Muscle of leg (tissue), 11 donors: ENCODE measurements around the gene ANKS1A. TPM values are rescaled to one million over a fixed set of nuclear protein-coding genes. Genes with fewer than 3 reads are reported as not detected.

Source experiments
- DNase-seq: peaks from one replicate; pipeline ENCODE4 v3.0.0; 2013
- H3K27ac ChIP-seq: one replicate; pipeline ENCODE4 v1.5.1; 2013; ENCODE audit warnings: mild to moderate bottlenecking, low read length, control low read depth
- H3K27me3 ChIP-seq: one replicate; pipeline ENCODE4 v1.6.1; 2013; ENCODE audit warnings: low read length; ENCODE audit not compliant: control insufficient read depth, insufficient read depth
- H3K36me3 ChIP-seq: one replicate; pipeline ENCODE4 v1.6.1; 2013; ENCODE audit warnings: low read length; ENCODE audit not compliant: control insufficient read depth, insufficient read depth
- H3K4me1 ChIP-seq: one replicate; pipeline ENCODE4 v1.6.1; 2013; ENCODE audit warnings: low read length; ENCODE audit not compliant: control insufficient read depth, insufficient read depth
- H3K4me3 ChIP-seq: one replicate; pipeline ENCODE4 v1.5.1; 2013; ENCODE audit warnings: low read length, control low read depth
- H3K9me3 ChIP-seq: replicated peaks from 2 replicates; pipeline ENCODE4 v1.6.1; 2013; ENCODE audit warnings: low read depth, low read length; ENCODE audit not compliant: control insufficient read depth
- WGBS: methylation state at CpG from one replicate; pipeline ENCODE4 v1.1.5; 2013; ENCODE audit warnings: missing lambda C conversion rate; ENCODE audit not compliant: insufficient coverage; 5-methylcytosine and 5-hydroxymethylcytosine counted together
- polyA plus RNA-seq, 8 donors: library from polyadenylated mRNA; unstranded; fragments of 120-200 nt; gene quantifications; one replicate each; pipeline versions ENCODE4 v1.2.1 to v1.2.3, GENCODE V29; 2013; ENCODE audit warnings: inconsistent platforms in 1 of 8, low replicate concordance in 1 of 8; ENCODE audit not compliant: insufficient read length in 8 of 8, insufficient read depth in 1 of 8
- total RNA-seq: library from RNA; stranded (reverse); fragments of 120-200 nt; gene quantifications from one replicate; pipeline ENCODE4 v1.2.4, GENCODE V29; 2013

Gene ANKS1A
- total and polyA plus RNA-seq, 9 donors: 22.7 to 56.0 (median 39.8) TPM

- DNase-seq: peak; percentile 96
- Histone ChIP-seq H3K27ac (peak overlapping the region; percentile 90), H3K4me3 (peak overlapping the region; percentile 40), H3K9me3 (no peaks in the 10 kb centered on the region), H3K36me3 (peaks cover 8% of the 10 kb centered on the region), H3K4me1 (peaks cover 76% of the 10 kb centered on the region), H3K27me3 (no peaks in the 10 kb centered on the region)
- 10% methylated on average over 2 of the region's 11 CpGs for WGBS
Observed at GRCh38 chr6:35016502-35017321, 127.7 kb downstream of the ANKS1A start.

GRCh38 chr6:35017411-35018181 lies 128.5 kb downstream of the ANKS1A start:
- 19% methylated on average over 22 of the region's 28 CpGs for WGBS
- peak; percentile 77 for DNase-seq
- peak overlapping the region; percentile 90 for H3K27ac ChIP-seq
- H3K27me3 ChIP-seq: no peaks in the 10 kb centered on the region
- H3K4me3 ChIP-seq: peak overlapping the region; percentile 40
- H3K9me3 ChIP-seq: no peaks in the 10 kb centered on the region
- peaks cover 10% of the 10 kb centered on the region for H3K36me3 ChIP-seq
- H3K4me1 ChIP-seq: peaks cover 75% of the 10 kb centered on the region

DNA sequence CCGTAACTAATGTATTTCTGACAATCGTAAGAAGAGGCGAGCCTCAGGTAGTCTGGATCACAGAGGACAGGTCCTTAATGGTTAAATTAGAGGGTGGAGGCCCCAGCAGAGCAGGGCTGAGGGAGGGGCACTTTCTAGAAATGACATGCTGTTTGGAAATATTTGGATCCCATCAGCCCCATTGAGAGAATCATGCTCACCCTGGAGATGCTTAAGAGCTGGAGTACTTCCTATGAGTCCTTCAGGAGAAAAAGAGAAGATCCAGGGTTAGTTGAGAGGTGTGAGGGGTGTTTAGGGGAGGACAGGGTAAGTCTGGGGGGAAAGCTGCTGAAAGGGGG lies 129.1 kb downstream of the ANKS1A start:
- WGBS: 74% methylated on average over 3 of the region's 3 CpGs
- Histone ChIP-seq H3K27me3 (no peaks in the 10 kb centered on the region), H3K36me3 (peaks cover 14% of the 10 kb centered on the region), H3K27ac (peak overlapping the region; percentile 90), H3K4me1 (peaks cover 76% of the 10 kb centered on the region), H3K4me3 (peak overlapping the region; percentile 40), H3K9me3 (no peaks in the 10 kb centered on the region)
- DNase-seq: peak; percentile 77

DNA sequence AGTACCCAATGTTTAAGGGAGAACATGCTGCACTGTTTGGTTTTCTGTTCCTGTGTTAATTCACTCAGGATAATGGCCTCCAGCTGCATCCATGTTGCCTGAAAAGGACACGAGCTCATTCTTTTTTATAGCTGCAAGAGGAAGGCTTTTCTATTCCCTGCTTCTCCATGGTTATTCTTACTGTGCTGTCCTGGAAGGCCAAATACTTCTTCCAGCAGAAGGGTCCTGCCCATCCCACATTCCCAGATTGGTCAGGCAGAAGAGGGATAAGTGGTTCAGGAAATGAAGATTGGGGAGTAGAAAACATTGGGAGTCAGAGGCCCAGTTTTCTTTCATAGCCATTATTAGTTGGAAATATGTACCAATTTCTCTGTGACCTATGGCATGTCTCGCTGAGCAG lies 129.7 kb downstream of the ANKS1A start:
- Histone ChIP-seq H3K9me3 (no peaks in the 10 kb centered on the region), H3K4me3 (peak overlapping the region; percentile 40), H3K4me1 (peaks cover 79% of the 10 kb centered on the region), H3K36me3 (peaks cover 17% of the 10 kb centered on the region), H3K27ac (peak overlapping the region; percentile 90), H3K27me3 (no peaks in the 10 kb centered on the region)
- DNase-seq: no peak
- WGBS: no CpG with 5 or more reads among the region's 2 CpGs

DNA sequence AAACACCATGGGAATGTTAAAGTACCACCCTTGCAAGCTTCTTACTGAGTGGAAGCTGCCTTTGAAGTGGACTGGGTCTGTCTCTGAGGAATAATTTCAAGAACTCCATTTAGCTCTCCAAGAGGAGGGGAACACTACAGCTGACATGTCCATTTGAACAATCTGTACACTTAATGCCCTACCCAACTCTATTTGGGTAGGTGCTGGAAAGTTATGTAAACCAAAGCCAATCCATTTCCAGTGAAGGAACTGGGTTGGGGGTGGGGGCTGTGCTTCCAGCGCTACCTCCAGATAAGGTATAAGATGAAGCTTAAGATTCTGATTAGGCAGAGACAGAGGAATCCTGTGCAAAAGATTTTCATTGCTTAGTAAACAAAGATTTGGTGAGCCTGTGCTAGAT lies 130.1 kb downstream of the ANKS1A start:
- WGBS: no CpG with 5 or more reads among the region's 1 CpG
- peaks cover 79% of the 10 kb centered on the region for H3K4me1 ChIP-seq
- no peaks in the 10 kb centered on the region for H3K9me3 ChIP-seq

DNA sequence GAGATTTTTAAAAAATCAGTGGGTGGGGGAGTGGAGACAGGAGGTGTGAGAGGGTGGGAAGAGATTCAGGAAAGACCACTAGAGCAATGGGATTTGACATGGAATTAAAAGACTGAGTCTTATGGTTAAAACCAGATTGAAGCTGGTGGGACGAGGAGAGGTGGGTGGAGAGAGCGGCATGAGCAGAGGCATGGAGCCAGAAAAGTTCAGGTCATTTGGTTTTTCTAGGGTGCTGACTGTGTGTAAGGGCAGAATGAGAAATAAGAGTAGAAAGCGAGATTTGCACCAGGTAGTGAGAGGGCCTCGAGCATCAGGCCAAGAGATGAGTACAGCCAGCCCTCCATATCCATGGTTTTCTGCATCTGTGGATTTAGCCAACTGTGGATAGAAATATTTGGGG lies 130.8 kb downstream of the ANKS1A start:
- no peak for DNase-seq
- H3K4me3 ChIP-seq: peak overlapping the region; percentile 3
- H3K36me3 ChIP-seq: peaks cover 17% of the 10 kb centered on the region
- no peaks in the 10 kb centered on the region for H3K9me3 ChIP-seq
- 74% methylated on average over 2 of the region's 4 CpGs for WGBS
- peak overlapping the region; percentile 22 for H3K27ac ChIP-seq
- H3K27me3 ChIP-seq: no peaks in the 10 kb centered on the region
- H3K4me1 ChIP-seq: peaks cover 77% of the 10 kb centered on the region

More for the DNA sequence above, 130.1 kb downstream of the ANKS1A start:
- no peaks in the 10 kb centered on the region for H3K27me3 ChIP-seq
- peak overlapping the region; percentile 90 for H3K27ac ChIP-seq
- no peak for DNase-seq
- peak overlapping the region; percentile 40 for H3K4me3 ChIP-seq
- peaks cover 17% of the 10 kb centered on the region for H3K36me3 ChIP-seq

- Histone ChIP-seq H3K4me1 (peaks cover 72% of the 10 kb centered on the region), H3K27ac (no peak overlapping the region), H3K4me3 (no peak overlapping the region), H3K27me3 (no peaks in the 10 kb centered on the region), H3K9me3 (no peaks in the 10 kb centered on the region), H3K36me3 (peaks cover 17% of the 10 kb centered on the region)
- no CpG with 5 or more reads among the region's 3 CpGs for WGBS
- DNase-seq: peak; percentile 57
Observed at GRCh38 chr6:35021004-35021403, 131.9 kb downstream of the ANKS1A start.

GRCh38 chr6:35023091-35024000 lies 134.3 kb downstream of the ANKS1A start:
- H3K9me3 ChIP-seq: no peaks in the 10 kb centered on the region
- no peaks in the 10 kb centered on the region for H3K27me3 ChIP-seq
- WGBS: 100% methylated on average over 1 of the region's 5 CpGs
- peaks cover 52% of the 10 kb centered on the region for H3K4me1 ChIP-seq
- no peak for DNase-seq
- peaks cover 28% of the 10 kb centered on the region for H3K36me3 ChIP-seq
- H3K4me3 ChIP-seq: no peak overlapping the region
- H3K27ac ChIP-seq: peak overlapping the region; percentile 47

DNA sequence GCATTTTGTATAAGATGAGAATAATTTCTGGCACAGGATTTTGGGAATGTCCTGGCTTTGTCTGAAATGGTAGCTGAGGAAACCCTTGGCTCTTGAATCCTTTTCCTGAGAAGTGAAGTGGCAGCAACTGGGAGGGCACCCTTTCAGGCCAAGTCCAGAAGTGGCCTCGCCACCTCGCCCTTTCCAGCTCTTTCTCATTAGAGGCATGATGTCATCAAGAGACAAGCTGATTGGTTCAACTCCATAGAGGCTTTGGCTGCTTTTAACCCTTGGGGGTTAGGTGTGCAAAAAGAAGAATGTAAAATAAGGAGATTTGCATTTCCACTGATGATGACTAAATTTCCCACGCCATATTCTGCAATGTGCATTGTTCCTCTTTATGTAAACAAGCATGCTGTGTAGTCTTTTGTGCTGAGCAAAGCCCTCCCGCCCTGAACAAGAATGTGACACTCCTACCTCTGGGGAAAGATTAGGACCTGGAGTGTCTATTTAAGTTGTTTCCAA lies 135.5 kb downstream of the ANKS1A start:
- H3K36me3 ChIP-seq: peaks cover 25% of the 10 kb centered on the region
- H3K27ac ChIP-seq: peak overlapping the region; percentile 88
- no peaks in the 10 kb centered on the region for H3K9me3 ChIP-seq
- WGBS: no CpG with 5 or more reads among the region's 4 CpGs
- peak; percentile 76 for DNase-seq
- H3K4me3 ChIP-seq: no peak overlapping the region
- H3K27me3 ChIP-seq: no peaks in the 10 kb centered on the region
- H3K4me1 ChIP-seq: peaks cover 41% of the 10 kb centered on the region
